ENCODE measurements around the gene PAQR9. TPM values are rescaled to one million over a fixed set of nuclear protein-coding genes. Genes with fewer than 3 reads are reported as not detected.

The PAQR9 gene
- polyA plus RNA-seq, 2 of the 4 experiments (the other 2 are of a cell fraction): 3.0 to 3.1 TPM

DNA sequence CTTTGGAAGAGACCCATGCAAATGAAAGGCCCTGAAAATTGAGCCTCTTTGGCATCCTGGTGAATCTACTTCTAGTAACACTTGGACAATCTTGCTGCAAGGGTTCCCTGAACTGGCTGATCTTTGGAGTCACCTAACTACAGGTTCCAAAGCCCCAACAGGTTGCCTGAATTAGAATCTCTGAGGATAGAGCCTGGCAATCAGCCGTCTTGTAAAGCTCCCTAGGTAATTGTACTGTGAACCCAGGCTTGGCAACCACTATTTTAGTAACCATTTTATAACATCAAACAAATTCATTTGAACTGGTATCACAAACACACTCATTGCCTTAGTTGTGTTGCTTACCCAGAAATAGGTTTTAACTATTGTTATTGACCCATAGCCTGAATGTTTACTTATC lies 20.1 kb downstream of the PAQR9 start:
- no peak for ATAC-seq
- H3K27ac ChIP-seq: no peak overlapping the region
- ChIA-PET CTCF (interaction anchor here (1.3 kb wide), 1 partner anchor 12 kb away, joined by 3 read pairs; no protein-coding TSS in a partner anchor), POLR2A (no interaction called here)
- TF ChIP-seq HDAC2 (IDR thresholded peaks at IDR 0.05) (no peak), PHF8 (IDR thresholded peaks at IDR 0.05; ENCODE audit: borderline replicate concordance, low read depth) (no peak), MYC (IDR thresholded peaks at IDR 0.05; ENCODE audit: borderline replicate concordance, low read length) (no peak), POLR2AphosphoS2 (conservative IDR thresholded peaks at IDR 0.05; ENCODE audit: low read length) (no peak), ZFP36 (IDR thresholded peaks at IDR 0.05; ENCODE audit: borderline replicate concordance, partially characterized antibody) (no peak), ZSCAN20 (CRISPR knock-in tag; IDR thresholded peaks at IDR 0.05) (no peak), FOXS1 (CRISPR knock-in tag; IDR thresholded peaks at IDR 0.05) (no peak), HOXB13 (CRISPR knock-in tag; IDR thresholded peaks at IDR 0.05; ENCODE audit: low read depth) (no peak), POLR2A (IDR thresholded peaks at IDR 0.05; ENCODE audit: low read length) (no peak), CBX2 (IDR thresholded peaks at IDR 0.05; ENCODE audit: borderline replicate concordance, low read depth) (no peak), ZC3H11A (IDR thresholded peaks at IDR 0.05) (no peak), HOXB5 (CRISPR knock-in tag; IDR thresholded peaks at IDR 0.05) (no peak)
- TF ChIP-seq, protein P1, sequence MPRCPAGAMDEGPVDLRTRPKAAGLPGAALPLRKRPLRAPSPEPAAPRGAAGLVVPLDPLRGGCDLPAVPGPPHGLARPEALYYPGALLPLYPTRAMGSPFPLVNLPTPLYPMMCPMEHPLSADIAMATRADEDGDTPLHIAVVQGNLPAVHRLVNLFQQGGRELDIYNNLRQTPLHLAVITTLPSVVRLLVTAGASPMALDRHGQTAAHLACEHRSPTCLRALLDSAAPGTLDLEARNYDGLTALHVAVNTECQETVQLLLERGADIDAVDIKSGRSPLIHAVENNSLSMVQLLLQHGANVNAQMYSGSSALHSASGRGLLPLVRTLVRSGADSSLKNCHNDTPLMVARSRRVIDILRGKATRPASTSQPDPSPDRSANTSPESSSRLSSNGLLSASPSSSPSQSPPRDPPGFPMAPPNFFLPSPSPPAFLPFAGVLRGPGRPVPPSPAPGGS (IDR thresholded peaks at IDR 0.05): no peak
- TF ChIP-seq, protein P2, sequence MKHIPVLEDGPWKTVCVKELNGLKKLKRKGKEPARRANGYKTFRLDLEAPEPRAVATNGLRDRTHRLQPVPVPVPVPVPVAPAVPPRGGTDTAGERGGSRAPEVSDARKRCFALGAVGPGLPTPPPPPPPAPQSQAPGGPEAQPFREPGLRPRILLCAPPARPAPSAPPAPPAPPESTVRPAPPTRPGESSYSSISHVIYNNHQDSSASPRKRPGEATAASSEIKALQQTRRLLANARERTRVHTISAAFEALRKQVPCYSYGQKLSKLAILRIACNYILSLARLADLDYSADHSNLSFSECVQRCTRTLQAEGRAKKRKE (CRISPR knock-in tag; IDR thresholded peaks at IDR 0.05; ENCODE audit: low read depth): no peak
- TF ChIP-seq, protein P3, sequence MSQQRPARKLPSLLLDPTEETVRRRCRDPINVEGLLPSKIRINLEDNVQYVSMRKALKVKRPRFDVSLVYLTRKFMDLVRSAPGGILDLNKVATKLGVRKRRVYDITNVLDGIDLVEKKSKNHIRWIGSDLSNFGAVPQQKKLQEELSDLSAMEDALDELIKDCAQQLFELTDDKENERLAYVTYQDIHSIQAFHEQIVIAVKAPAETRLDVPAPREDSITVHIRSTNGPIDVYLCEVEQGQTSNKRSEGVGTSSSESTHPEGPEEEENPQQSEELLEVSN (IDR thresholded peaks at IDR 0.05; ENCODE audit: borderline replicate concordance, low read depth): no peak
- TF ChIP-seq, protein P4, sequence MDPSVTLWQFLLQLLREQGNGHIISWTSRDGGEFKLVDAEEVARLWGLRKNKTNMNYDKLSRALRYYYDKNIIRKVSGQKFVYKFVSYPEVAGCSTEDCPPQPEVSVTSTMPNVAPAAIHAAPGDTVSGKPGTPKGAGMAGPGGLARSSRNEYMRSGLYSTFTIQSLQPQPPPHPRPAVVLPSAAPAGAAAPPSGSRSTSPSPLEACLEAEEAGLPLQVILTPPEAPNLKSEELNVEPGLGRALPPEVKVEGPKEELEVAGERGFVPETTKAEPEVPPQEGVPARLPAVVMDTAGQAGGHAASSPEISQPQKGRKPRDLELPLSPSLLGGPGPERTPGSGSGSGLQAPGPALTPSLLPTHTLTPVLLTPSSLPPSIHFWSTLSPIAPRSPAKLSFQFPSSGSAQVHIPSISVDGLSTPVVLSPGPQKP (IDR thresholded peaks at IDR 0.05; ENCODE audit: low read depth, low read length): no peak
- TF ChIP-seq, protein P5, sequence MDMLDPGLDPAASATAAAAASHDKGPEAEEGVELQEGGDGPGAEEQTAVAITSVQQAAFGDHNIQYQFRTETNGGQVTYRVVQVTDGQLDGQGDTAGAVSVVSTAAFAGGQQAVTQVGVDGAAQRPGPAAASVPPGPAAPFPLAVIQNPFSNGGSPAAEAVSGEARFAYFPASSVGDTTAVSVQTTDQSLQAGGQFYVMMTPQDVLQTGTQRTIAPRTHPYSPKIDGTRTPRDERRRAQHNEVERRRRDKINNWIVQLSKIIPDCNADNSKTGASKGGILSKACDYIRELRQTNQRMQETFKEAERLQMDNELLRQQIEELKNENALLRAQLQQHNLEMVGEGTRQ (IDR thresholded peaks at IDR 0.05): no peak
- TF ChIP-seq, protein P6, sequence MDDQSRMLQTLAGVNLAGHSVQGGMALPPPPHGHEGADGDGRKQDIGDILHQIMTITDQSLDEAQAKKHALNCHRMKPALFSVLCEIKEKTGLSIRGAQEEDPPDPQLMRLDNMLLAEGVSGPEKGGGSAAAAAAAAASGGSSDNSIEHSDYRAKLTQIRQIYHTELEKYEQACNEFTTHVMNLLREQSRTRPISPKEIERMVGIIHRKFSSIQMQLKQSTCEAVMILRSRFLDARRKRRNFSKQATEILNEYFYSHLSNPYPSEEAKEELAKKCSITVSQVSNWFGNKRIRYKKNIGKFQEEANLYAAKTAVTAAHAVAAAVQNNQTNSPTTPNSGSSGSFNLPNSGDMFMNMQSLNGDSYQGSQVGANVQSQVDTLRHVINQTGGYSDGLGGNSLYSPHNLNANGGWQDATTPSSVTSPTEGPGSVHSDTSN (IDR thresholded peaks at IDR 0.05): no peak
- TF ChIP-seq, protein P7, sequence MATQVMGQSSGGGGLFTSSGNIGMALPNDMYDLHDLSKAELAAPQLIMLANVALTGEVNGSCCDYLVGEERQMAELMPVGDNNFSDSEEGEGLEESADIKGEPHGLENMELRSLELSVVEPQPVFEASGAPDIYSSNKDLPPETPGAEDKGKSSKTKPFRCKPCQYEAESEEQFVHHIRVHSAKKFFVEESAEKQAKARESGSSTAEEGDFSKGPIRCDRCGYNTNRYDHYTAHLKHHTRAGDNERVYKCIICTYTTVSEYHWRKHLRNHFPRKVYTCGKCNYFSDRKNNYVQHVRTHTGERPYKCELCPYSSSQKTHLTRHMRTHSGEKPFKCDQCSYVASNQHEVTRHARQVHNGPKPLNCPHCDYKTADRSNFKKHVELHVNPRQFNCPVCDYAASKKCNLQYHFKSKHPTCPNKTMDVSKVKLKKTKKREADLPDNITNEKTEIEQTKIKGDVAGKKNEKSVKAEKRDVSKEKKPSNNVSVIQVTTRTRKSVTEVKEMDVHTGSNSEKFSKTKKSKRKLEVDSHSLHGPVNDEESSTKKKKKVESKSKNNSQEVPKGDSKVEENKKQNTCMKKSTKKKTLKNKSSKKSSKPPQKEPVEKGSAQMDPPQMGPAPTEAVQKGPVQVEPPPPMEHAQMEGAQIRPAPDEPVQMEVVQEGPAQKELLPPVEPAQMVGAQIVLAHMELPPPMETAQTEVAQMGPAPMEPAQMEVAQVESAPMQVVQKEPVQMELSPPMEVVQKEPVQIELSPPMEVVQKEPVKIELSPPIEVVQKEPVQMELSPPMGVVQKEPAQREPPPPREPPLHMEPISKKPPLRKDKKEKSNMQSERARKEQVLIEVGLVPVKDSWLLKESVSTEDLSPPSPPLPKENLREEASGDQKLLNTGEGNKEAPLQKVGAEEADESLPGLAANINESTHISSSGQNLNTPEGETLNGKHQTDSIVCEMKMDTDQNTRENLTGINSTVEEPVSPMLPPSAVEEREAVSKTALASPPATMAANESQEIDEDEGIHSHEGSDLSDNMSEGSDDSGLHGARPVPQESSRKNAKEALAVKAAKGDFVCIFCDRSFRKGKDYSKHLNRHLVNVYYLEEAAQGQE (IDR thresholded peaks at IDR 0.05): no peak
- H3K4me2 ChIP-seq: no peak overlapping the region
- DNase-seq (ENCODE audit: low read depth in 1 of 2, low spot score in 1 of 2): no peak
- H3K4me3 ChIP-seq: no peak overlapping the region
- H3K4me1 ChIP-seq: no peaks in the 10 kb centered on the region
- FAIRE-seq: no peak
- whole genome bisulfite sequencing (ENCODE audit: missing lambda C conversion rate): 90% methylated on average over 1 of the region's 1 CpG
- no peaks in the 10 kb centered on the region for H3K9me3 ChIP-seq
